SJCRH30 (cell line): ENCODE results near the gene ARHGAP8. TPM values are rescaled to one million over a fixed set of nuclear protein-coding genes. Genes with fewer than 3 reads are reported as not detected.
"Not testable (repeated sequence)": the region's sequence is repeated elsewhere in the genome, so short reads cannot be mapped to it uniquely, and the experiment has no call there.

Experiments used
- DNase-seq, 2 experiments: peaks; one replicate each; pipeline ENCODE4 v3.0.0-alpha.2; 2015 to 2020
- H3K27ac ChIP-seq: fragments of 250-450 bp; sonication (Bioruptor Pico); 2 replicates; pipeline ENCODE4 v1.5.1; 2020; ENCODE audit warnings: mild to moderate bottlenecking, moderate library complexity
- H3K27me3 ChIP-seq: fragments of 250-450 bp; sonication (Bioruptor Pico); 2 replicates; pipeline ENCODE4 v1.5.1; 2020; ENCODE audit warnings: mild to moderate bottlenecking, moderate library complexity
- H3K36me3 ChIP-seq: fragments of 250-450 bp; sonication (Bioruptor Pico); 2 replicates; pipeline ENCODE4 v1.5.1; 2020; ENCODE audit warnings: mild to moderate bottlenecking, moderate library complexity
- H3K4me1 ChIP-seq: fragments of 250-450 bp; sonication (Bioruptor Pico); 2 replicates; pipeline ENCODE4 v1.5.1; 2020; ENCODE audit warnings: mild to moderate bottlenecking, moderate library complexity
- H3K4me3 ChIP-seq: fragments of 250-450 bp; sonication (Bioruptor Pico); 2 replicates; pipeline ENCODE4 v1.5.1; 2020; ENCODE audit warnings: mild to moderate bottlenecking, moderate library complexity
- H3K9me3 ChIP-seq: fragments of 250-450 bp; sonication (Bioruptor Pico); replicated peaks from 2 replicates; pipeline ENCODE4 v1.5.1; 2020; ENCODE audit warnings: mild to moderate bottlenecking, moderate library complexity
- total RNA-seq: library from RNA; depleted of rRNA; stranded (reverse); fragments of >200 nt; shearing (Covaris generic); gene quantifications from 2 replicates; pipeline ENCODE4 v1.2.3, GENCODE V29; 2014

The ARHGAP8 gene
- total RNA-seq, 1 experiment from 2014 or later, result 32.4 TPM

DNA sequence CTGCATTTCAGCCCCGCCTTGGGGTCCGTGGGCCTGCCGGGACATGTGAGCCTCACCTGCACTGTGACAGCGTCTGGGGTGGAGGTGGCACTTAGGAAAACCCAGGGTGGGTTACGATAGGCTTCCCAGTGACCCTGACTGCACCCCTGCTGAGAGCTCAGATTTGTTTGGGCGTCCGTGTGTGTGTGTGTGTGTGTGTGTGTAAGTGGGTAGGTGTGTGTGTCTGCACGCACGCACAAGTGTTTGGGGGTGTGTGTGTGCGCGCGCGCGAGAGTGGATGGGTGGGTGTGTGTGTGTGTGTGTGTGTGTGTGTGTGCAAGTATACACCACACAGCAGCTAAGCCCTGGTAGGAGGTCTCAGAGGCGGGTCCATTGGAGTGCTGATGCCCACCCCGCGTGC lies 12.1 kb upstream of the ARHGAP8 start:
- Histone ChIP-seq H3K36me3 (no peaks in the 10 kb centered on the region), H3K27ac (no peak overlapping the region), H3K9me3 (no peaks in the 10 kb centered on the region), H3K4me3 (no peak overlapping the region), H3K27me3 (no peaks in the 10 kb centered on the region), H3K4me1 (peaks cover 13% of the 10 kb centered on the region; the same call in 1 of the 2 replicates)
- DNase-seq, result no peak

DNA sequence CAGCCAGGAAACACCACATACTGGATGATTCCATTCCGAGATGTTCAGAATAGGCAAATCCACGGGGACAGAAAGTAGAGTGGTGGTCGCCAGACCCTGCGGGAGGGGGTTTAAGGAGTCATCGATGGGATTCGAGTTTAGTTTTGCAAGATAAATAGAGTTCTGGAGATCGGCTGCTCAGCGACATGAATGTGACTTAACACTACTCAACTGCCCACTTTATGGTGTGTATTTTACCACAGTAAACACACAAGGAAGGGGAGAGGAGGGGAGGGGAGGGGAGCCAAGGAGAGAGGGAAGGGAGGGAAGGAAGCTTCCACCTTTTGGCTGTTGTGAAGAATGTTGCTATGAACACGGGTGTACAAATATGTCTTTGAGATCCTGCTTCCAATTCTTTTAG lies 10.4 kb upstream of the ARHGAP8 start:
- peaks cover 8% of the 10 kb centered on the region; the same call in 1 of the 2 replicates for H3K4me1 ChIP-seq
- DNase-seq, result no peak
- H3K4me3 ChIP-seq, result no peak overlapping the region
- H3K36me3 ChIP-seq, result no peaks in the 10 kb centered on the region
- H3K27me3 ChIP-seq, result no peaks in the 10 kb centered on the region
- H3K27ac ChIP-seq, result no peak overlapping the region
- no peaks in the 10 kb centered on the region for H3K9me3 ChIP-seq

DNA sequence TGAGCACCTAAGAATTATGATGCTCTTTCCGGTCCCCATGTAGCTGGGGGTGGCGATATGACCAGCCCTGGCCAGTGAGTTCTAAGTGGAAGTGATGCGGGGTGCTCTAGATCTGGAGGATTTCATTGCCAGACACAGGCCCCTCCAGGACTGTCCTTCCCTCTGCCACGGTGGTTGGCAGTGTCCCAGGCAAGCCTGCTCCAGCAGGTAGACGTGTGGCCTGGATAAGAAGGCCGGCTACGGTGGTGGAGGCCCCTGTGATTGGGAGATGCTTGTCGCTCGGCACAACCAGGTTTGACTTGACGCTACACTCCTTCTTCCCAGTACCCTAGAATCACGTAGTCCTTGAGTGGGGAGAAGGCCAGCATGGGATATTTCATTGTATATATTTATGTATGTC lies 9.1 kb upstream of the ARHGAP8 start:
- no peaks in the 10 kb centered on the region for H3K36me3 ChIP-seq
- no peaks in the 10 kb centered on the region for H3K27me3 ChIP-seq
- peaks cover under 1% of the 10 kb centered on the region; the same call in 1 of the 2 replicates for H3K4me1 ChIP-seq
- H3K4me3 ChIP-seq, result no peak overlapping the region
- H3K9me3 ChIP-seq, result no peaks in the 10 kb centered on the region
- no peak for DNase-seq
- H3K27ac ChIP-seq, result no peak overlapping the region

DNA sequence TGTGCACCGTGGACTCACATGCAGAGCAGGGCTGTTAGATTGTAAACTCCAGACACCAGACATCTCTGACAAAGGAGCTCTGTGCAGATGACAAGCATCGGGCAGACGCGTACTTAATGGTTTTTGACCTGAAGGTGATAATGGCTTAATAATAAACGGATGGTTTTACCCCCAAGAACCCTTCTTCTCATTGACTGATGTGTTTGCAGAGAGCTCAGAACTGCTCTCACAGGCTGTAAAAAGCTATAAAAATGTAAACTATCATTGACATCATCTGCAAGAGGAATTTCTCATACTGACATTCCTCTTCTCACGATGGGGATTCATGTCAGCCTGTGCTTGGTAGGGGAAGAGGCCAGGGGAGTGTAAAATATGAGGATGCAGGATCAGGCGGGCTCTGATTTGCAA lies 8.6 kb upstream of the ARHGAP8 start:
- Histone ChIP-seq H3K27ac (no peak overlapping the region), H3K9me3 (no peaks in the 10 kb centered on the region), H3K27me3 (no peaks in the 10 kb centered on the region), H3K4me1 (no peaks in the 10 kb centered on the region), H3K4me3 (no peak overlapping the region), H3K36me3 (no peaks in the 10 kb centered on the region)
- DNase-seq, result no peak

DNA sequence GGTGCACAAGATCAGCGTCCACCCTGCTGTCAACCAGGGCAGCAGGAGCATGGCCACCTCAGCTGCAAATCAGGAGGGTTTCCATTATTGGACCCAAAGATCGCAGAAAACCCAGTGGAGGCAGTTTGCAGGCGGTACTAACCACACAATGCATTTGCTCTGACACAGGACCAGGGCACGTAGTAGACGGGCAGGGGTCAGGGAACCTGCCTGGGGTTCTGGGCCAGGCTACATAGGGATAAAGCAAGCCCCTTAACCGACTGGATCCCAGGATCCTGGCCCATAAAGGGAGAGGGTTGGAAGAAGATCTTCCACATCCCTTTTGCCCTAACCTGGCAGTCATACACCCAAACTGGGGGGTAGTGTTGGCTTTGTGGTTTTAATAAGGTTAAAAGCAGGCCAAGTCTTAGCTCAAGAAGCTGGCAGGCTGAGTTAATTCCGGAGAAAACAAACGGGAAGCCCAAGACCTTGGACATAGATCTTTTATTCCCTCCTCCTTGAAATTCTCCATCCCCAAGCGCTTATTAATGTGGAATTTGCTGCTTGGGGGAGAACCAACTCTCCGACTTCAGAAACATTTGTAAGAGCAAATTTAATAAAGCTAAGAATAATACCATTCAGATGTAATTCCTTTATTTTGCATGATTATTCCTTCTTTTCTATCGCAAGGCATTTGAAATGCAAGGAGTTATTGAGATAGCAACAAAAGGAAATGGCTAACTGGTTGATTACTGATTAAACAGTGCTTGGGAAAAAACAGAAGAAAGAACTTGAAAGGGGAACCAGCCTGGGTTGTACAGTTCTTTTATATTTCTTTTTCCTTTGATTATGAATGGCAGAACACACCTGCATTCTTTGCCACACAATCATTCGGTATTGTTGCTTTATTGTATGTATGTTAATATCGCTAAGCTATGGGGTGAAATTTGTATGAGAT lies 6.3 kb upstream of the ARHGAP8 start:
- no peak overlapping the region for H3K4me3 ChIP-seq
- H3K9me3 ChIP-seq, result no peaks in the 10 kb centered on the region
- no peaks in the 10 kb centered on the region for H3K4me1 ChIP-seq
- DNase-seq, result no peak
- no peaks in the 10 kb centered on the region for H3K36me3 ChIP-seq
- no peak overlapping the region for H3K27ac ChIP-seq
- H3K27me3 ChIP-seq, result no peaks in the 10 kb centered on the region

DNA sequence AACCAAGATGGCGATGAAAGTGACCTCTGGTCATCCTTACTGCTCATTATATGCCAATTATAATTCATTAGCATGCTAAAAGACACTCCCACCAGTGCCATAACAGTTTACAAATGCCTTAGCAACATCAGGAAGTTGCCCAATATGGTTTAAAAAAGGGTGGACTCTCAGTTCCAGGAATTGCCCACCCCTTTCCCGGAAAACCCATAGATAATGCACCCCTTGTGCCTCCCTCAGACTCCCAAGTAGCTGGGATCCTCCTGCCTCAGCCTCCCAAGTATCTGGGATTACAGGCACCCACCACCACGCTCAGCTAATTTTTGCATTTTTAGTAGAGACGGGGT lies 4.6 kb upstream of the ARHGAP8 start:
- not testable (repeated sequence) for H3K27me3 ChIP-seq, H3K4me3 ChIP-seq, H3K27ac ChIP-seq, H3K9me3 ChIP-seq, H3K4me1 ChIP-seq, DNase-seq, H3K36me3 ChIP-seq

DNA sequence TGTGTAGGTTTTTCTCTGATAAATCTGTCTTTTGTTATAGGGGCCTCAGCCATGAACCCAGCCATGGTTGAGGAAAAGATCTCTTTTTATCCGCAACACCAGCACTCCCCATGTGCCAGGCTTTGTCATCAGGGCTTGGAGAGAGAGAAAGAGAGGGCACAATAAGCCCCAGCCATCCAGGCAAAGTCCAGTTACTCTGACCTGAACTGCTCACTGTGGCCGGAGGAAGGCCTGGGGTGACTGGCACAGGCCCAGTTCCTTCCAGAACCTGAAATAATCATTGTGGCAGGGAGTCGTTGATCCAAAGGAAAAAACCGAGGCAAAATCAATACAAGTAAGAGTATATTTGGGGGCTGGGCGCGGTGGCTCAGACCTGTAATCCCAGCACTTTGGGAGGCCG lies 3.9 kb upstream of the ARHGAP8 start:
- H3K27me3 ChIP-seq, result no peaks in the 10 kb centered on the region

DNA sequence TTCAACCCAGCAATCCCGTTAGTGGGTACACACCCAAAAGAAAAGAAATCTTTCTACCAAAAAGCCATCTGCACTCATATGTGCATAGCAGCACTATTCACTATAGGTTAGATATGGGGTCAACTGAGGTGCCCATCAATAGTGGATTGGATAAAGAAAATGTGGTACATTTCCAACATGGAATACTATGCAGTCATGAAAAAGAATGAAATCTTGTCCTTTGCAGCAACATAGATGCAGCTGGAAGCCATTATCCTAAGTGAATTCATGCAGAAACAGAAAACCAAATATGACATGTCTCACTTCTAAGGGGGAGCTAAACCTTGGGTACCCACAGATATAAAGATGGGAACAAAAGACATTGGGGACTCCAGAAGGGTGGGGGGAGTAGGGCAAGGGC lies 1.9 kb upstream of the ARHGAP8 start:
- no peak for DNase-seq
- no peaks in the 10 kb centered on the region for H3K36me3 ChIP-seq
- no peak overlapping the region for H3K27ac ChIP-seq
- H3K27me3 ChIP-seq, result no peaks in the 10 kb centered on the region
- no peak overlapping the region for H3K4me3 ChIP-seq
- 0 out of 2 replicates have a peak, but pooled peaks cover 5% of the 10 kb centered on the region for H3K4me1 ChIP-seq
- no peaks in the 10 kb centered on the region for H3K9me3 ChIP-seq

More for the DNA sequence above, 3.9 kb upstream of the ARHGAP8 start:
- Histone ChIP-seq H3K9me3 (no peaks in the 10 kb centered on the region), H3K4me3 (no peak overlapping the region), H3K36me3 (no peaks in the 10 kb centered on the region), H3K27ac (no peak overlapping the region), H3K4me1 (0 out of 2 replicates have a peak, but pooled peaks cover under 1% of the 10 kb centered on the region)
- DNase-seq, result no peak

DNA sequence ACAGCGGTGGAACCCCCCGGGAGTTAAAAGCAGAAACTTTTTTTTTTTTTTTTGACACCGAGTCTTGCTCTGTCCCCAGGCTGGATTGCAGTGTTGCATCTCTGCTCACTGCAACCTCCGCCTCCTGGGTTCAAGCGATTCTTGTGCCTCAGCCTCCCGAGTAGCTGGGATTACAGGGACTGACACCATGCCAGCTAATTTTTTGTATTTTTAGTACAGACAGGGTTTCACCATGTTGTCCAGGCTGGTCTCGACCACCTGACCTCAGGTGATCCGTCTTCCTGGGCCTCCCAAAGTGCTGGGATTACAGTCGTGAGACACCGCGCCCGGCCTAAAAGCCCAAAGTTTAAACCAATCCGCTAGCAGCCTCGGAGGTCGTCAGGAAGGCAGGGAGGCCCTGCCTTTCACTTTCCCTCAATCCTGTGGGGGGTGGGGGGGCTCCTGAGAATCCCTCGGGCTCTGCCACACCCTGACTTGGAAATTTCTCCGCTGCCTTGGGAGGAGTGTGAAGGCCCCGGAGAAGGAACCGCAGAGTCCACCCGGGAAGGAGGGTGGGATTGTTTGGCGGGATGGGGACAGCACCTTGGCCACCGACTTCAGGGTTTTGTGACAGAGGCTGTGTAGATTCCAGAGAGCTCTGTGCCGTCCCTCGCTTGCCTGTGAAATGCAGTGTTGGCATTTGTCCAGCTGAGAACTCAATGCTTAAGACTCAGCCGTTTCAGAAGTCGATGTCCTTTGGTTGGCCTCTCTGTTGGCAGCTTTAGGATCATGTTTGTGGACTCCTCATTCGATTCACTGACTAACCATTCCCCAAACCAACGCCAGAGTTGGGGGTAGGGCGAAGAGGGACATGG lies 1.0 kb downstream of the ARHGAP8 start:
- DNase-seq, result peak; percentile 40 to 70
- H3K9me3 ChIP-seq, result no peaks in the 10 kb centered on the region
- H3K36me3 ChIP-seq, result no peaks in the 10 kb centered on the region
- H3K27ac ChIP-seq, result no peak overlapping the region
- 0 out of 2 replicates have a peak, but pooled peaks cover 5% of the 10 kb centered on the region for H3K4me1 ChIP-seq
- H3K4me3 ChIP-seq, result 0 out of 2 replicates have a peak overlapping the region, but pooled peaks have one; percentile 1
- no peaks in the 10 kb centered on the region for H3K27me3 ChIP-seq

DNA sequence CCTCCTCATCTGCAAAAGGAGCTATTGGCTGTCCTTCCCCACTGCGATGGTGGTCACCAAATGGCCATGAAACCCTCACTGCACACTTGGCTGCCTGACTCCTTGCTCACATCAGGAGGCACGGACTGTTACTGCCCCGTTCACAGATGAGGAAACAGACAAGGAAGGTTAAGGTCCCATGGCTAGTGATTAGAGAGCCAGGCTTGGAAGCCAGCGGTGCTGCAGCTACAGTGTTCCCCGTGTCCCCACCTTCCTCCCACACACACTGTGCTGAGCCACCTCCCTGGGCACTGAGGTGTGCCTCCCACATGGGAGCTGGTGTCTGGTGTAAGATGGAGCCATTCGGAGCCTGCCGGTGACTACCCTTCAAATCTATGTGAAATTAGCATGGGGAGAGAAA lies 2.6 kb downstream of the ARHGAP8 start:
- no peak overlapping the region for H3K4me3 ChIP-seq
- H3K9me3 ChIP-seq, result no peaks in the 10 kb centered on the region
- H3K4me1 ChIP-seq, result 0 out of 2 replicates have a peak, but pooled peaks cover 5% of the 10 kb centered on the region
- no peaks in the 10 kb centered on the region for H3K27me3 ChIP-seq
- H3K36me3 ChIP-seq, result no peaks in the 10 kb centered on the region
- DNase-seq, result no peak
- no peak overlapping the region for H3K27ac ChIP-seq

DNA sequence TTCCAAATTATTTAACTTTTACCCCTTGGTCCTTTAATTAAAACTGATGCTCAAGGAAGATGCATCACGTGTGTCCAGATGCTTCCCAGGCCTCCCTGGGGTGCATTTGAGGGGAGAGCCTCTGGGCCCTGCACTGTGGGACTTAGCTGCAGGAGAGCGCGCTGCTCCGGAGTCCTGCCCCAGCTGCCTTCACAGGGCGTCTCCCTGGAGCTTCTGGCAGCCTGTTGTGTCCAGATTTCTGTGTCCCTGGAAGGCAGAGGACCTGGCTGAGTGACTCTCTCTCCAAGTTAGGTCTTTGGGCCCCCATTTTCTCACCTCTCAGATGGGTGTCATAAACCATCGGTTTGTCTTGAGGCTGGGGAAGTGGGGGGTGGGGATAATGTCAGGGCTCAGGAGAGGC lies 3.0 kb downstream of the ARHGAP8 start:
- peak in 1 of 2 experiments; percentile 15 for DNase-seq
- Histone ChIP-seq H3K4me1 (0 out of 2 replicates have a peak, but pooled peaks cover 5% of the 10 kb centered on the region), H3K27me3 (no peaks in the 10 kb centered on the region), H3K27ac (no peak overlapping the region), H3K36me3 (no peaks in the 10 kb centered on the region), H3K9me3 (no peaks in the 10 kb centered on the region), H3K4me3 (no peak overlapping the region)

DNA sequence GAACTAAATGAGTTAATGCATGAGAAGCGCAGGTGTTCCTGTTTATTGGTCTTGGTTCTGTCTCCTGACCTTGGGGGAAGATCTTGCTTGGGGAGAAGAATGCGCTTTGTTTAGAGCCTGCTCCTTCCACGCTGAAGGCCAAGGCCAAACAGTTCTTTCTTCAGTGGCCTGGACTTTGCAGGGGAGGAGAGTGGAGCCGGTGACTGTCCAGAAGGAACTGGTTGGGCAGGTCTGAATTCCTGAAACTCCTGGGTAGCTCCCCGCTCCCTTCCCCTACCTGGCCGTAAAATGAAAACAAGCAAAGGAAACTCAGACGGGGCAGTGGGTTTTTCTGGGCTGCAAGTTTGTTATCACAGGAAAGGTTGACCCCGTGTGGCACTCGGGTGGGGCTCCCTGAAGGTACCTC lies 3.6 kb downstream of the ARHGAP8 start:
- 0 out of 2 replicates have a peak, but pooled peaks cover 5% of the 10 kb centered on the region for H3K4me1 ChIP-seq
- no peaks in the 10 kb centered on the region for H3K36me3 ChIP-seq
- no peak overlapping the region for H3K4me3 ChIP-seq
- no peak for DNase-seq
- no peaks in the 10 kb centered on the region for H3K9me3 ChIP-seq
- H3K27ac ChIP-seq, result no peak overlapping the region
- H3K27me3 ChIP-seq, result no peaks in the 10 kb centered on the region

DNA sequence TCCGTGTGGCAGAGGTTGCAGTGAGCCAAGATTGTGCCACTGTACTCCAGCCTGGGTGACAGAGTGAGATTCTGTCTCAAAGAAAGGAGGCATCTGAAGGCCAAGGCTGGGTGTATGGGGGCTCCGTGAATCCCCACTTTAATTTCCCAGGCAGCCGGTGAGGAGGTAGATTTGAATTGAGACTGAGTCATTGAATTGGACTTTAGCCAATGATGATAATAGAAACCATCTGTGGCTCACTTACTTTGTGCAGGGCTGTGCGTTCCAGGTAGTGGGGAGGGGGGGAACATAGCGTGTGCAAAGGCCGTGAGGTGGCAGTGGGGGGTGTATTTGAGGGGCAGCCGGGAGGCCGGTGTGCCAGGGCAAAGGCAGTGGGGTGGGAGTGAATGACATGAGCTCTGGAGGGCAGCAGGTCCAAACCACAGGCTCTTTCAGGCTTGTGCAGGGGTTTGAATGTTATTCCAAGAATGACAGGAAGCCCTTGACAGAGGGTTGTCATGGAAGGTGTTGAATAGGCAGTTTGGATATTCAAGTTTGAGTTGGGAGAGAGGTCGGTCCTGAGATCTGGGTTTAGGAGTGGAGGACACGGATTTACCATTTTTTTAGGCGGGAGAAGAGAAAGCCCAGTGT lies 6.1 kb downstream of the ARHGAP8 start:
- Histone ChIP-seq H3K27ac (no peak overlapping the region), H3K9me3 (no peaks in the 10 kb centered on the region), H3K36me3 (no peaks in the 10 kb centered on the region), H3K27me3 (no peaks in the 10 kb centered on the region), H3K4me3 (no peak overlapping the region), H3K4me1 (0 out of 2 replicates have a peak, but pooled peaks cover 5% of the 10 kb centered on the region)
- peak in 1 of 2 experiments; percentile 39 for DNase-seq

DNA sequence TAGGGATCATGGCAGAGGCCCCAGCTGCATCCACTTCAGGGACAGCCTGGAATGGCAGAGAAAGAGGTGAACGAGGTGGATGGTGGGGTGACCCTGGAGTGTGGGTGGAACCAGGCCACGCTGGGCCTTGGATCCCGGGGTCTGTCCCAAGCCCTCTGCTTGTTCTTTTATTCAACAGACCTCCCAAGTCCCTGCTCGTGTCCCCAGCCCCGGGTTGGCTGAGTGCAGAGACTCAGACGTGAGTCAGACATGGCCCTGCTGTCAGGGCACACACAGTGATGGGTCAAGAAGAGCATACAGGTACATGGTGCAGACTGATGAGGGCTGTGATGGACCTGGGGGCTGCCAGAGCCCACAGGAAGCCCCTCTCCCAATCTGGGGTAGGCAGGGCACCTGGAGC lies 6.6 kb downstream of the ARHGAP8 start:
- Histone ChIP-seq H3K4me1 (no peaks in the 10 kb centered on the region), H3K27me3 (no peaks in the 10 kb centered on the region), H3K36me3 (no peaks in the 10 kb centered on the region), H3K4me3 (no peak overlapping the region), H3K27ac (no peak overlapping the region), H3K9me3 (no peaks in the 10 kb centered on the region)
- no peak for DNase-seq
